Left hindlimb (tissue), 1 donor: ENCODE measurements around the gene TRIM51.
"Not testable (repeated sequence)": the region's sequence is repeated elsewhere in the genome, so short reads cannot be mapped to it uniquely, and the experiment has no call there.

Source experiments
- DNase-seq: peaks from one replicate; pipeline ENCODE4 v3.0.0-alpha.2; 2018

TRIM51 gene

GRCh38 chr11:55882997-55883396 lies at the start of gene TRIM51:
Gene TRIM51, plus strand, starts transcription at chr11:55883297. Its CDS starts 2,132 bp downstream, at chr11:55885429.
- DNase-seq, result not testable (repeated sequence)

- DNase-seq, result no peak
Observed at GRCh38 chr11:55838452-55838851, 44.6 kb upstream of the TRIM51 start, which contains the start of gene OR5D16. Gene OR5D16, plus strand, starts transcription at chr11:55838752. Its CDS starts 0 bp downstream, at chr11:55838752.

- DNase-seq, result no peak
Observed at GRCh38 chr11:55847453-55847852, 35.6 kb upstream of the TRIM51 start.

- no peak for DNase-seq
Observed at GRCh38 chr11:55849037-55849436, 34.1 kb upstream of the TRIM51 start.

GRCh38 chr11:55852141-55852540 lies 31.0 kb upstream of the TRIM51 start:
- no peak for DNase-seq

GRCh38 chr11:55854704-55855103 lies 28.4 kb upstream of the TRIM51 start:
- no peak for DNase-seq

GRCh38 chr11:55867354-55867753 lies 15.7 kb upstream of the TRIM51 start:
- not testable (repeated sequence) for DNase-seq

- not testable (repeated sequence) for DNase-seq
Observed at GRCh38 chr11:55872731-55873130, 10.4 kb upstream of the TRIM51 start.

- DNase-seq, result not testable (repeated sequence)
Observed at GRCh38 chr11:55873146-55873545, 10.0 kb upstream of the TRIM51 start.

- DNase-seq, result not testable (repeated sequence)
Observed at GRCh38 chr11:55884995-55885394, 1.9 kb downstream of the TRIM51 start.

- DNase-seq, result not testable (repeated sequence)
Observed at GRCh38 chr11:55885481-55885880, 2.4 kb downstream of the TRIM51 start.

- DNase-seq, result no peak
Observed at GRCh38 chr11:55895216-55895615, 12.1 kb downstream of the TRIM51 start.

GRCh38 chr11:55902308-55902707 lies 19.2 kb downstream of the TRIM51 start:
- no peak for DNase-seq

- no peak for DNase-seq
Observed at GRCh38 chr11:55914482-55914881, 31.4 kb downstream of the TRIM51 start, which contains the start of gene OR5W2. Gene OR5W2, minus strand, starts transcription at chr11:55914582. Its CDS starts 0 bp downstream, at chr11:55914582.

- DNase-seq, result no peak
Observed at GRCh38 chr11:55920537-55920936, 37.4 kb downstream of the TRIM51 start.

- no peak for DNase-seq
Observed at GRCh38 chr11:55936300-55936699, 53.2 kb downstream of the TRIM51 start, which contains the start of gene OR5I1. Gene OR5I1, minus strand, starts transcription at chr11:55936400. Its CDS starts 0 bp downstream, at chr11:55936400.
